Peyer's patch (tissue), 4 donors: ENCODE results near the gene B3GALNT2. TPM values are rescaled to one million over a fixed set of nuclear protein-coding genes. Genes with fewer than 3 reads are reported as not detected.
"Not testable (repeated sequence)": the region's sequence is repeated elsewhere in the genome, so short reads cannot be mapped to it uniquely, and the experiment has no call there.

Source experiments
- DNase-seq, 3 donors: peaks; one replicate each; pipeline ENCODE4 v3.0.0-alpha.2; 2017 to 2019
- H3K27ac ChIP-seq, 4 donors: fragments of 200-600 bp; sonication (generic); one replicate each; pipeline ENCODE4 v1.5.1; 2016 to 2019
- H3K27me3 ChIP-seq, 2 donors: fragments of 200-600 bp; sonication (generic); one replicate each; pipeline ENCODE4 v1.5.1; 2019
- H3K36me3 ChIP-seq, 3 donors: fragments of 200-600 bp; sonication (generic); one replicate each; pipeline ENCODE4 v1.5.1; 2016 to 2019
- H3K4me1 ChIP-seq, 4 donors: fragments of 200-600 bp; sonication (generic); one replicate each; pipeline ENCODE4 v1.5.1; 2016 to 2019
- H3K4me3 ChIP-seq, 4 donors: fragments of 200-600 bp; sonication (generic); 1 replicate in 3 of 4; 2 replicates in 1 of 4; pipeline ENCODE4 v1.5.1; 2016 to 2019; ENCODE audit warnings: mild to moderate bottlenecking in 1 of 4
- H3K9me3 ChIP-seq, 4 donors: fragments of 200-600 bp; sonication (generic); one replicate each; pipeline ENCODE4 v1.5.1; 2016 to 2019; ENCODE audit warnings: mild to moderate bottlenecking in 1 of 4
- POLR2A ChIP-seq, 2 donors: fragments of 450-650 bp; IDR thresholded peaks; one replicate each; pipeline ENCODE4 v1.5.1; 2017; ENCODE audit warnings: antibody characterized with exemption in 2 of 2, mild to moderate bottlenecking in 2 of 2, moderate library complexity in 2 of 2
- total RNA-seq, 4 donors: library from RNA; depleted of rRNA; stranded (reverse); fragments of >200 nt; gene quantifications; one replicate each; pipeline ENCODE4 v1.1.0, GENCODE V29; 2016
- TF ChIP-seq, protein P1 (sequence below), 6 experiments: fragments of 450-650 bp in 4 of 6; fragments of 200-600 bp in 2 of 6; sonication (generic) in 1 of 6; IDR thresholded peaks; one replicate each; pipeline ENCODE4 v1.5.1; 2017 to 2019; ENCODE audit warnings: antibody characterized with exemption in 6 of 6, mild to moderate bottlenecking in 3 of 6, moderate library complexity in 1 of 6

B3GALNT2 gene
- total RNA-seq, 4 donors from 2014 or later = 13.2 to 53.1 (median 32.7) TPM

DNA sequence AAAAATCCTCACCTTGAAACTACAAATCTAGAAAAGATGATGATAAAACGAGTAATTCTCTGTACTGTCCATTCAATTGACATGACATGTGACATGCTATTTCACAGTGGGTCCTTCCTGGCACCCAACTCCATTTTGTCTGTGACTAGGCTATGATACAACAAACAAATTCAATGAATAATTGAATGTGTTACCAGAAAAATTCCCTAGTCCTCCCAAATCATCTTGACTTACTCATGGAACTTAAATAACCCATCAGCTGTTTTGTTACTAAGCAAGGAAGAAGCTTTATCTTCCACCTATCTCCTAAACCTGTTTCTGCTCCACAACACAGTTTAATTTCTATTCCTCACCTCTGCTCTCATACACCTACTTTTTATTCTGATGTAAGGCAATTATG lies 30.4 kb downstream of the B3GALNT2 start:
- DNase-seq = no peak
- no peaks in the 10 kb centered on the region for H3K27me3 ChIP-seq
- TF ChIP-seq POLR2A (IDR thresholded peaks at IDR 0.05) = no peak
- TF ChIP-seq, protein P1, sequence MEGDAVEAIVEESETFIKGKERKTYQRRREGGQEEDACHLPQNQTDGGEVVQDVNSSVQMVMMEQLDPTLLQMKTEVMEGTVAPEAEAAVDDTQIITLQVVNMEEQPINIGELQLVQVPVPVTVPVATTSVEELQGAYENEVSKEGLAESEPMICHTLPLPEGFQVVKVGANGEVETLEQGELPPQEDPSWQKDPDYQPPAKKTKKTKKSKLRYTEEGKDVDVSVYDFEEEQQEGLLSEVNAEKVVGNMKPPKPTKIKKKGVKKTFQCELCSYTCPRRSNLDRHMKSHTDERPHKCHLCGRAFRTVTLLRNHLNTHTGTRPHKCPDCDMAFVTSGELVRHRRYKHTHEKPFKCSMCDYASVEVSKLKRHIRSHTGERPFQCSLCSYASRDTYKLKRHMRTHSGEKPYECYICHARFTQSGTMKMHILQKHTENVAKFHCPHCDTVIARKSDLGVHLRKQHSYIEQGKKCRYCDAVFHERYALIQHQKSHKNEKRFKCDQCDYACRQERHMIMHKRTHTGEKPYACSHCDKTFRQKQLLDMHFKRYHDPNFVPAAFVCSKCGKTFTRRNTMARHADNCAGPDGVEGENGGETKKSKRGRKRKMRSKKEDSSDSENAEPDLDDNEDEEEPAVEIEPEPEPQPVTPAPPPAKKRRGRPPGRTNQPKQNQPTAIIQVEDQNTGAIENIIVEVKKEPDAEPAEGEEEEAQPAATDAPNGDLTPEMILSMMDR (IDR thresholded peaks at IDR 0.05) = no peak
- no peak overlapping the region for H3K27ac ChIP-seq
- H3K4me1 ChIP-seq = no peaks in the 10 kb centered on the region
- H3K9me3 ChIP-seq = no peaks in the 10 kb centered on the region
- H3K4me3 ChIP-seq = no peak overlapping the region
- peaks cover 0 to 40% (median 0%) of the 10 kb centered on the region in 3 donors for H3K36me3 ChIP-seq

DNA sequence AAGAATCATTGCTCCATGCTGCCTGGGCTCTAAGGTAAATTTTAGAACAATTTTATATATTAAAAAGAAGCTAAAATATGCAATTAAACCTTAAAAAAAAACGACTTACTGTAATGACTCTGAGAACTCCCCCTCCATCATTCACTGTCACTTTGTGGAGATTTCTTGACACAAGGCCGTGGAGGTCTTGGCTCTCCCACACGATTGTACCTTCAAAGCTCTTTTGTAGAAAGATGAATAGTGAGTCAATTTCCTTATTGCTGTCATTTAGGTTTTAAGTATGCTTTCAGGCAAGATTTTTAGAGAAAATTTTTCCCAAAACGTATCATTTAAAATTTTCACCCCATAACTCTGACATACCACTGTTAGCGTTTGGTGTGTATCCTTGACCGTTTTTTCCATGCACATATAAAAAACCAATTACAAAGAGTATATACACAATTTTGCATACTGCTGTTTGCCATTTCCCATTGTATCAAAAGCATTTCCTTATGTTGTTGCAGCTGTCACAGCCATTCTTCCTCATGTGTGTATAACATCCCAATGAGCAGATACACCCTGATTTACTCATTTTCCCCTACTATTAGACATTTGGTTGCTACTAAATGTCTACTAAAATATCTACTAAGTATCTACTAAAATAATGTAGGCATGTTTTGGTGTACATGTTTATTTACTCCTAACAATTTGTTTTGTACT lies 33.4 kb downstream of the B3GALNT2 start:
- peaks cover 0 to 25% (median 0%) of the 10 kb centered on the region in 3 donors for H3K36me3 ChIP-seq
- no peak for TF ChIP-seq POLR2A (IDR thresholded peaks at IDR 0.05)
- TF ChIP-seq, protein P1 (IDR thresholded peaks at IDR 0.05) = no peak
- no peak for DNase-seq
- H3K27ac ChIP-seq = no peak overlapping the region
- H3K9me3 ChIP-seq = no peaks in the 10 kb centered on the region
- H3K4me1 ChIP-seq = no peaks in the 10 kb centered on the region
- no peaks in the 10 kb centered on the region for H3K27me3 ChIP-seq
- H3K4me3 ChIP-seq = no peak overlapping the region

DNA sequence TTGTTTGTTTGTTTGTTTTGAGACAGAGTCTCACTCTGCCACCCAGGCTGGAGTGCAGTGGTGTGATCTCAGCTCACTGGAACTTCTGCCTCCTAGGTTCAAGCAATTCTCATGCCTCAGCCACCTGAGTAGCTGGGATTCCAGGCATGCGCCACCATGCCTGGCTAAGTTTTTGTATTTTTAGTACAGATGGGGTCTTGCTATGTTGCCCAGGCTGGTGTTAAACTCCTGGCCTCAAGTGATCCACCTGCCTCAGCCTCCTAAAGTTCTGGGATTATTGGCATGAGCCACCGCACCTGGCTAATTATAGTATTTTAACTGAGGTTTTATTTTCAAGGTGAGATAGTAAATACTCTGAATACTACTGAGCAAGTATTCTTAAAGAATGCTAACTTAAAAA lies 34.4 kb downstream of the B3GALNT2 start:
- DNase-seq, H3K4me3 ChIP-seq, H3K27ac ChIP-seq, H3K9me3 ChIP-seq, H3K4me1 ChIP-seq, H3K27me3 ChIP-seq: not testable (repeated sequence)
- H3K36me3 ChIP-seq = peaks cover 0 to 20% (median 0%) of the 10 kb centered on the region in 3 donors

DNA sequence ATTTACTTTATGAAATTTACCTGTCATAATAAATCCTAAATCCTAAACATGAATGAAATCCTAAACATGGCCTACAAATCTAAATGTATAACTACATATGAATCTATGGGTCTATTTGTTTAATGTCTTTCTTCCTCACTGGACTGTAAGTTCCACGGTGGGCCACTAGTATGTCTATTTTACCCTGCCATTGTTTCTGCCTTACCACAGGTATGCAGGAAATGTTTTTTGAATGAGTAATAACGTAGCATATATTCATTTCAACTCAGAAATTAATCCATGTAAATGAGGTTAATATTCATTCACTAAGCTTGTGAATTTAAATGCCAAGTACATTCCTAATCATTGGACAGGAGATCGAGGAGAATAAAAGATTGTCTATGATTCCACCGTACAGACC lies 35.3 kb downstream of the B3GALNT2 start:
- TF ChIP-seq POLR2A (IDR thresholded peaks at IDR 0.05) = no peak
- TF ChIP-seq, protein P1 (IDR thresholded peaks at IDR 0.05) = no peak
- DNase-seq = no peak
- Histone ChIP-seq H3K4me1 (no peaks in the 10 kb centered on the region), H3K27me3 (no peaks in the 10 kb centered on the region), H3K36me3 (peaks cover 0 to 26% (median 0%) of the 10 kb centered on the region in 3 donors), H3K9me3 (no peaks in the 10 kb centered on the region), H3K27ac (no peak overlapping the region), H3K4me3 (no peak overlapping the region)

DNA sequence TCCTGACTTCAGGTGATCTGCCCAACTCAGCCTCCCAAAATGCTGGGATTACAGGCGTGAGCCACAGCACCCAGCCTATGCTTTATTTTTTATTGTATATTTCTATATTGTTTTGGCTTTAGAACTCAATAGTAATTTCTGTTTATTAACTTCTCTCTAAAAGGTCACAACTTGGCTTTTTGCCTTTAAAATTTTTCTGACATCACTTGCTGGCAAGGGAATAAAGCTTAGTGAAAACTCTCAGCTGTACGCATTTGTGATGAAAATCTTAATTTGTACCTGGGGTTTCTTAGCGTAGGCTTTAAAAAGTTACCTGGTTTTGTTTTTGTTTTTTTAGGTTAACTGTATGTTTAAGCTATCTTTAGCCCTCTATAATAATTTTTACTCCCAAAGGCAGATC lies 36.2 kb downstream of the B3GALNT2 start:
- TF ChIP-seq, protein P1 (IDR thresholded peaks at IDR 0.05) = no peak
- TF ChIP-seq POLR2A (IDR thresholded peaks at IDR 0.05) = no peak
- H3K4me1 ChIP-seq = no peaks in the 10 kb centered on the region
- H3K4me3 ChIP-seq = no peak overlapping the region
- H3K27ac ChIP-seq = no peak overlapping the region
- DNase-seq = no peak
- peaks cover 0 to 23% (median 0%) of the 10 kb centered on the region in 3 donors for H3K36me3 ChIP-seq
- H3K9me3 ChIP-seq = no peaks in the 10 kb centered on the region
- H3K27me3 ChIP-seq = no peaks in the 10 kb centered on the region

DNA sequence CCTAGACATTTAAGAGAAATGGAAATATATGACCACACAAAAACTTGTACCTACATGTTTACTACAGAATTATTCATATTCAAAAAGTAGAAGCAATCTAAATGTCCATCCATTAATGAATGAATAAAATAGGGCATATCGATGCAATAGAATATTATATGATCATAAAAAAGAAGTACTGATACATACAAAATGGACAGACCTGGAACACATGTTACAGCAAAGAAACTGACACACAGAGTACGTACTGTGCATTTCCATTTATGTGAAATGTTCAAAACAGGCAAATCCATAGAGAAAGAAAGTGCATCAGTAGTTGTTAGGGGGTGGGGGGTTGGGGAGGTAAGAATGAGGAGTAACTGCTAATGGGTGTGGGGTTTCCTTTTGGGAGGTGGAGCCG lies 39.2 kb downstream of the B3GALNT2 start:
- Histone ChIP-seq H3K9me3 (no peaks in the 10 kb centered on the region), H3K4me1 (no peaks in the 10 kb centered on the region), H3K27ac (no peak overlapping the region), H3K36me3 (peaks cover 0 to 23% (median 0%) of the 10 kb centered on the region in 3 donors), H3K4me3 (no peak overlapping the region), H3K27me3 (no peaks in the 10 kb centered on the region)
- DNase-seq = no peak
- TF ChIP-seq POLR2A (IDR thresholded peaks at IDR 0.05) = no peak
- TF ChIP-seq, protein P1 (IDR thresholded peaks at IDR 0.05) = no peak

DNA sequence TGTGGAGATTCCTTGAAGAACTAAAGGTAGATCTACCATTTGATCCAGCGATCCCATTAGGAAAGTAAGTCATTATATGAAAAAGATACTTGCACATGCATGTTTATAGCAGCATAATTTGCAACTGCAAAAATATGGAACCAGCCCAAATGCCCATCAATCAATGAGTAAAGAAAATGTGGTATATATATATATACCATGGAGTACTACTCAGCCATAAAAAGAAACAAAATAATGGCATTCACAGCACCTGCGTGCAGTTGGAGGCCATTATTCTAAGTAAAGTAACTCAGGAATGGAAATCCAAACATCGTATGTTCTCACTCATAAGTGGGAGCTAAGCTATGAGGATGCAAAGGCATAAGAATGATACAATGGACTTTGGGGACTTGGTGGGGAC lies 41.4 kb downstream of the B3GALNT2 start:
- not testable (repeated sequence) for H3K4me3 ChIP-seq, H3K27ac ChIP-seq, DNase-seq, H3K4me1 ChIP-seq, H3K27me3 ChIP-seq, H3K9me3 ChIP-seq
- peaks cover 0 to 13% (median 0%) of the 10 kb centered on the region in 3 donors for H3K36me3 ChIP-seq
